SK-N-SH (cell line): ENCODE measurements around the gene TEX38.

ENCODE experiments used
- EZH2phosphoT487 ChIP-seq: fragments of 200-600 bp; sonication (generic); IDR thresholded peaks from 2 replicates; pipeline ENCODE4 v1.6.1; 2017; ENCODE audit warnings: low read depth, mixed run types, mild to moderate bottlenecking, antibody characterized with exemption, moderate library complexity, borderline replicate concordance
- FOXM1 ChIP-seq: IDR thresholded peaks from 2 replicates; pipeline ENCODE4 v1.4.0; 2012; ENCODE audit warnings: low read depth, mild to moderate bottlenecking
- GABPA ChIP-seq: IDR thresholded peaks from 2 replicates; pipeline ENCODE4 v1.4.0; 2012; ENCODE audit warnings: low read depth, mild to moderate bottlenecking
- TF ChIP-seq, protein P1 (sequence below): fragments of 200-600 bp; sonication (generic); IDR thresholded peaks from 2 replicates; pipeline ENCODE4 v1.6.1; 2017; ENCODE audit warnings: antibody characterized with exemption, mild to moderate bottlenecking, moderate library complexity

DNA sequence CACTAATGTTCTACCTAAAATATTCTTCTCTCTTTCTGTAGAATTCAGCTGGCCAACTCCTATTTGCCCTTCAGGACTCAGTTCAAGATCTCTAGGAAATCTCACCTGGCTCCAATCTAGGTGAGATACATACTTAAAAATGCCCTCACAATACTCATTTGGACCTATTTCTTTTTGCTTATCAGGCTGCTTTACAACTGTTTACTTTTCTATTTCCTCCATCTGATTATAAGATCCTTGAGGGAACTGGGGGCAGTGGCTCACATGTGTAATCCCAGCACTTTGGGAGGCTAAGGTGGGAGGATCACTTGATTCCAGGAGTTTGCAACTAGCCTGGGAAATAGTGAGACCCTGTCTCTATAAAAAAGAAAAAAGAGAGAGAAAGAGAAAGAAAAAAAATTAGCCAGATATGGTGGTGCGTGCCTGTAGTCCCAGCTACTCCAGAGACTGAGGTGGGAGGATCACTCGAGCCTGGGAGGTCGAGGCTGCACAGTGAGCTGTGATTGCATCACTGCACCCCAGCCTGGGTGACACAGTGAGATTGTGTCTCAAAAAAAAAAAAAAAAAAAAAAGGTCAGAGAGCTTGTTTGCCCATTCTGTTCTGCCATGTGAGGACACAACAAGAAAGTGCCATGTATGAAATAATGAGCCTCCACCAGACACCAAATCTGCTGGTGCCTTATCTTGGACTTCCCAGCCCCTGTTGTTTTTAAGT lies 32.4 kb downstream of the TEX38 start:
- TF ChIP-seq EZH2phosphoT487: no peak
- TF ChIP-seq, protein P1, sequence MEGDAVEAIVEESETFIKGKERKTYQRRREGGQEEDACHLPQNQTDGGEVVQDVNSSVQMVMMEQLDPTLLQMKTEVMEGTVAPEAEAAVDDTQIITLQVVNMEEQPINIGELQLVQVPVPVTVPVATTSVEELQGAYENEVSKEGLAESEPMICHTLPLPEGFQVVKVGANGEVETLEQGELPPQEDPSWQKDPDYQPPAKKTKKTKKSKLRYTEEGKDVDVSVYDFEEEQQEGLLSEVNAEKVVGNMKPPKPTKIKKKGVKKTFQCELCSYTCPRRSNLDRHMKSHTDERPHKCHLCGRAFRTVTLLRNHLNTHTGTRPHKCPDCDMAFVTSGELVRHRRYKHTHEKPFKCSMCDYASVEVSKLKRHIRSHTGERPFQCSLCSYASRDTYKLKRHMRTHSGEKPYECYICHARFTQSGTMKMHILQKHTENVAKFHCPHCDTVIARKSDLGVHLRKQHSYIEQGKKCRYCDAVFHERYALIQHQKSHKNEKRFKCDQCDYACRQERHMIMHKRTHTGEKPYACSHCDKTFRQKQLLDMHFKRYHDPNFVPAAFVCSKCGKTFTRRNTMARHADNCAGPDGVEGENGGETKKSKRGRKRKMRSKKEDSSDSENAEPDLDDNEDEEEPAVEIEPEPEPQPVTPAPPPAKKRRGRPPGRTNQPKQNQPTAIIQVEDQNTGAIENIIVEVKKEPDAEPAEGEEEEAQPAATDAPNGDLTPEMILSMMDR: no peak
- TF ChIP-seq FOXM1: no peak
- no peak for TF ChIP-seq GABPA
